Effector memory CD8-positive, alpha-beta T cell (primary cell): ENCODE measurements around the gene CERS2.

Experiments used
- ATAC-seq: fragments of 150-1000 bp; cut with Tn5 transposase; replicated peaks from 2 replicates; pipeline ENCODE4 v1.10.0; 2021; ENCODE audit warnings: mild to moderate bottlenecking, moderate library complexity
- DNase-seq, 3 experiments: peaks; one replicate each; pipeline ENCODE4 v3.0.0; 2021
- H3K27ac Mint-ChIP-seq, 2 donors: one replicate each; pipeline ENCODE4 v1.8.0; 2022; ENCODE audit warnings: mild to moderate bottlenecking in 2 of 2, mixed read lengths in 2 of 2, moderate library complexity in 2 of 2
- H3K27me3 Mint-ChIP-seq, 2 donors: one replicate each; pipeline ENCODE4 v1.8.0; 2022; ENCODE audit warnings: mixed read lengths in 2 of 2
- H3K36me3 Mint-ChIP-seq: one replicate; pipeline ENCODE4 v1.8.0; 2022; ENCODE audit warnings: mild to moderate bottlenecking, moderate library complexity, mixed read lengths; ENCODE audit not compliant: insufficient read depth
- H3K4me1 Mint-ChIP-seq, 2 donors: one replicate each; pipeline ENCODE4 v1.8.0; 2022; ENCODE audit warnings: low read depth in 2 of 2, mixed read lengths in 2 of 2
- H3K4me3 Mint-ChIP-seq, 2 donors: one replicate each; pipeline ENCODE4 v1.8.0; 2022; ENCODE audit warnings: mild to moderate bottlenecking in 2 of 2, mixed read lengths in 2 of 2, moderate library complexity in 2 of 2
- H3K9me3 Mint-ChIP-seq, 2 donors: one replicate each; pipeline ENCODE4 v1.8.0; 2022; ENCODE audit warnings: mixed read lengths in 2 of 2

Gene CERS2

GRCh38 chr1:150970808-150971582, 3.6 kb downstream of the CERS2 start:
- Mint-ChIP-seq H3K27ac (peak overlapping the region; percentile 81 to 95), H3K27me3 (no peaks in the 10 kb centered on the region), H3K4me1 (peaks cover 38 to 44% of the 10 kb centered on the region in 2 donors), H3K36me3 (peaks cover 27% of the 10 kb centered on the region), H3K9me3 (no peaks in the 10 kb centered on the region), H3K4me3 (peak overlapping the region; percentile 85 to 92)
- DNase-seq (no peak), ATAC-seq (no peak)

GRCh38 chr1:150969626-150970025, 5.0 kb downstream of the CERS2 start:
- DNase-seq (no peak), ATAC-seq (no peak)
- Mint-ChIP-seq H3K27ac (peak overlapping the region; percentile 81 to 95), H3K9me3 (no peaks in the 10 kb centered on the region), H3K4me1 (peaks cover 38 to 43% of the 10 kb centered on the region in 2 donors), H3K27me3 (no peaks in the 10 kb centered on the region), H3K36me3 (peaks cover 27% of the 10 kb centered on the region), H3K4me3 (no peak overlapping the region)

- H3K4me1 Mint-ChIP-seq, result peaks cover 35 to 40% of the 10 kb centered on the region in 2 donors
These were observed 6.1 kb downstream of the CERS2 start for GRCh38 chr1:150968491-150968890.

GRCh38 chr1:150967936-150968335, 6.7 kb downstream of the CERS2 start:
- Mint-ChIP-seq H3K27me3 (no peaks in the 10 kb centered on the region), H3K4me1 (peaks cover 30 to 35% of the 10 kb centered on the region in 2 donors), H3K4me3 (no peak overlapping the region), H3K27ac (peak overlapping the region in 1 of 2 donors; percentile 83), H3K36me3 (peaks cover 40% of the 10 kb centered on the region), H3K9me3 (no peaks in the 10 kb centered on the region)
- ATAC-seq (no peak), DNase-seq (no peak)

More at GRCh38 chr1:150968491-150968890, 6.1 kb downstream of the CERS2 start:
- no peak overlapping the region for H3K4me3 Mint-ChIP-seq
- ATAC-seq (no peak), DNase-seq (no peak)
- peaks cover 35% of the 10 kb centered on the region for H3K36me3 Mint-ChIP-seq
- no peaks in the 10 kb centered on the region for H3K27me3 Mint-ChIP-seq
- H3K27ac Mint-ChIP-seq, result peak overlapping the region in 1 of 2 donors; percentile 83
- no peaks in the 10 kb centered on the region for H3K9me3 Mint-ChIP-seq

DNA sequence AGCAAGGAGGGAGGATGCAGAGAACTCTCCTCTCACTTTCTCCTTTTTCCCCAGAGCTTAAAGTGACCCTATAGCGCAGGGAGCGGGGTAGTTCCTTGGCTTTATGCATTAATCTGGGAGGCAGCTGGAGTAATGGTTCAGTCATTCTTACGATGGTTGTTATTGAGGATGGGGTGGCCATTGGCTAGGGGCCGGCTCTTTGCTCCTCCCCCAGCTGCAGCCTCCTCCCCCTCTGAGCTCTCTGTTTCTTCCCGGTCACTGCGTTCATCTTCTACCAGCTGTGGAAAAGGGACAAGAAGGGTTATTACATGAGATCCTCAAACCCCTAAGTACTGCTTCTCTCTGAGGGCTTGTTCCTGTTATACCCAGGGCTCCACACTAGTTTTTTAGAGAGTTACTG, 8.6 kb downstream of the CERS2 start:
- DNase-seq (no peak), ATAC-seq (no peak)
- H3K9me3 Mint-ChIP-seq, result no peaks in the 10 kb centered on the region
- H3K27me3 Mint-ChIP-seq, result no peaks in the 10 kb centered on the region
- no peak overlapping the region for H3K4me3 Mint-ChIP-seq
- H3K27ac Mint-ChIP-seq, result no peak overlapping the region
- H3K36me3 Mint-ChIP-seq, result peaks cover 54% of the 10 kb centered on the region
- H3K4me1 Mint-ChIP-seq, result peaks cover 10 to 16% of the 10 kb centered on the region in 2 donors

DNA sequence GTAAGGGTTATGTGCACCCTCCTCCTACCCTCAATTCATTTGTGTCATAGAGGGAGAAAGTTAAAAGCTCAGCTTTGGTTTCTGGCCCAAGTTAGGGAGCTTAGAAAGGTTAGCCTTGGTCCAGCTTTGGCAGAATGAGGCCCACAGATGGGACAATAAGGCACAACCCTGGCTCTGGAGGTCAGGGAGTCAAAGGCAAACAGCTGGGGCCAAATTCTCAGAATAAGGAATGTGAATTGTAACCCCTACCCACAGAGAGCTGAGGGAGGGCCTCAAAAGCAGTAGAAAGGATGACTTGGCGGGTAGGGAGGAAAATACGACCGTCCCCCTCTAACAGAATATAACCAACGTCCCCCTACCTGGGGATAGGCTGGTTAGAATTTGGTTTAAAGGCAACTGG, 9.0 kb downstream of the CERS2 start:
- Mint-ChIP-seq H3K27me3 (no peaks in the 10 kb centered on the region), H3K27ac (no peak overlapping the region), H3K9me3 (no peaks in the 10 kb centered on the region), H3K4me1 (peaks cover 6 to 12% of the 10 kb centered on the region in 2 donors), H3K4me3 (no peak overlapping the region), H3K36me3 (peaks cover 57% of the 10 kb centered on the region)
- DNase-seq (no peak), ATAC-seq (no peak)

GRCh38 chr1:150964164-150964489, 10.5 kb downstream of the CERS2 start:
- H3K36me3 Mint-ChIP-seq, result peaks cover 72% of the 10 kb centered on the region
- peak overlapping the region; percentile 49 to 59 for H3K27ac Mint-ChIP-seq
- H3K27me3 Mint-ChIP-seq, result no peaks in the 10 kb centered on the region

GRCh38 chr1:150963321-150964163, 11.1 kb downstream of the CERS2 start:
- Mint-ChIP-seq H3K4me3 (no peak overlapping the region), H3K27me3 (no peaks in the 10 kb centered on the region), H3K27ac (peak overlapping the region; percentile 49 to 59), H3K4me1 (peaks cover 0 to 3% of the 10 kb centered on the region in 2 donors), H3K36me3 (peaks cover 75% of the 10 kb centered on the region), H3K9me3 (no peaks in the 10 kb centered on the region)
- DNase-seq (no peak), ATAC-seq (no peak)

More at GRCh38 chr1:150964164-150964489, 10.5 kb downstream of the CERS2 start:
- no peak for DNase-seq
- peaks cover 0 to 7% of the 10 kb centered on the region in 2 donors for H3K4me1 Mint-ChIP-seq
- H3K9me3 Mint-ChIP-seq, result no peaks in the 10 kb centered on the region
- H3K4me3 Mint-ChIP-seq, result no peak overlapping the region
- no peak for ATAC-seq

GRCh38 chr1:150961756-150962155, 12.9 kb downstream of the CERS2 start:
- no peak for DNase-seq
- H3K27me3 Mint-ChIP-seq, result no peaks in the 10 kb centered on the region
- H3K36me3 Mint-ChIP-seq, result peaks cover 68% of the 10 kb centered on the region
- H3K27ac Mint-ChIP-seq, result no peak overlapping the region
- no peaks in the 10 kb centered on the region for H3K4me1 Mint-ChIP-seq
- H3K4me3 Mint-ChIP-seq, result no peak overlapping the region
- ATAC-seq, result no peak
- no peaks in the 10 kb centered on the region for H3K9me3 Mint-ChIP-seq

DNA sequence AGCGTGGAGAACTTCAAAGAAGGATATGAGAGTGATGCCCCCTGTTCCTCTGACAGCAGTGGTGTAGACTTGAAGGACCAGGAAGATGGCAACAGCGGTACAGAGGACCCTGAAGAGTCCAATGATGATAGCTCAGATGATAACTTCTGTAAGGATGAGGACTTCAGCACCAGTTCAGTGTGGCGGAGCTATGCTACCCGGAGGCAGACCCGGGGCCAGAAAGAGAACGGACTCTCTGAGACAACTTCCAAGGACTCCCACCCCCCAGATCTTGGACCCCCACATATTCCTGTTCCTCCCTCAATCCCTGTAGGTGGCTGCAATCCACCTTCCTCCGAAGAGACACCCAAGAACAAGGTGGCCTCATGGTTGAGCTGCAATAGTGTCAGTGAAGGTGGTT, 14.0 kb downstream of the CERS2 start:
- DNase-seq (no peak), ATAC-seq (no peak)
- H3K27ac Mint-ChIP-seq, result no peak overlapping the region
- peaks cover 66% of the 10 kb centered on the region for H3K36me3 Mint-ChIP-seq
- no peaks in the 10 kb centered on the region for H3K9me3 Mint-ChIP-seq
- H3K4me1 Mint-ChIP-seq, result no peaks in the 10 kb centered on the region
- H3K27me3 Mint-ChIP-seq, result no peaks in the 10 kb centered on the region
- no peak overlapping the region for H3K4me3 Mint-ChIP-seq

DNA sequence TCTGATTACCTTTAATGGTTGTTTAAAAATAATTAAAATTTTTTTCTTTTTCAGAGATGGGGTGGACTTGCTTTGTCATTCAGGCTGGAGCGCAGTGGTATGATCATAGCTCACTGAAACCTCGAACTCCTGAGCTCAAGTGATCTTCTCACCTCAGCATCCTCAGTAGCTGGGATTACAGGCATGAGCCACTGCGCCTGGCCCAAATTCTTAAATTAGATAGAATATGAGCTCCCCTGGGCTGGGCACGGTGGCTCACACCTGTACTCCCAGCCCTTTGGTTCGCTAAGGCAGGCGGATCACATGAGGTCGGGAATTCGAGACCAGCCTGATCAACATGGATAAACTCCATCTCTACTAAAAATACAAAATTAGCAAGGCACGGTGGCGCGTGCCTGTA, 17.0 kb downstream of the CERS2 start:
- no peak for DNase-seq
- H3K4me3 Mint-ChIP-seq, result no peak overlapping the region
- H3K4me1 Mint-ChIP-seq, result no peaks in the 10 kb centered on the region
- H3K27ac Mint-ChIP-seq, result peak overlapping the region; percentile 56 to 57
- peaks cover 65% of the 10 kb centered on the region for H3K36me3 Mint-ChIP-seq
- no peak for ATAC-seq
- H3K27me3 Mint-ChIP-seq, result no peaks in the 10 kb centered on the region
- H3K9me3 Mint-ChIP-seq, result no peaks in the 10 kb centered on the region

DNA sequence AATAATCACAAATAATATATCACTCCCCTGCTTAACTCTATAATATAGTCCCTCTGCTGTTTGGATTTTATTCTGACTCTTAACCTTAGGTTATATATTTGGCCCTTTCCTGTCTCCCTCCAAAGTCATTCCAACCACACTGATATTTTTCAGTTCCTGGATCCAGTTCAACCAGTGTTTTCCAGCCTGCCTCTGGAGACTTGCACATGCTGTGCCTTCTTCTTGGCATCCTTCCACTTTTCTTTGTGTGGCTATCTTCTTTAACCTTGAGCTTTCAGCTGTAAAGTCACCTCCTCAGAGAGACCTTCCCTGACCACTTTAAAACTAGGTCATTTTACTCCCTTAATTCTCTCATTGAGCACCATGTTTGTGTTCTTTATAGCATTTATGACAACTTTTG, 19.4 kb downstream of the CERS2 start:
- no peaks in the 10 kb centered on the region for H3K9me3 Mint-ChIP-seq
- H3K27ac Mint-ChIP-seq, result peak overlapping the region in 1 of 2 donors; percentile 30
- H3K4me3 Mint-ChIP-seq, result no peak overlapping the region
- H3K4me1 Mint-ChIP-seq, result no peaks in the 10 kb centered on the region
- H3K27me3 Mint-ChIP-seq, result no peaks in the 10 kb centered on the region
- peaks cover 70% of the 10 kb centered on the region for H3K36me3 Mint-ChIP-seq
- ATAC-seq (no peak), DNase-seq (no peak)

GRCh38 chr1:150954708-150955107, 19.9 kb downstream of the CERS2 start:
- H3K27me3 Mint-ChIP-seq, result no peaks in the 10 kb centered on the region
- peaks cover 70% of the 10 kb centered on the region for H3K36me3 Mint-ChIP-seq
- no peaks in the 10 kb centered on the region for H3K4me1 Mint-ChIP-seq
- no peak overlapping the region for H3K4me3 Mint-ChIP-seq
- H3K27ac Mint-ChIP-seq, result peak overlapping the region in 1 of 2 donors; percentile 63
- DNase-seq (no peak), ATAC-seq (no peak)
- H3K9me3 Mint-ChIP-seq, result no peaks in the 10 kb centered on the region

- H3K27ac Mint-ChIP-seq, result peak overlapping the region in 1 of 2 donors; percentile 10
- H3K27me3 Mint-ChIP-seq, result no peaks in the 10 kb centered on the region
- DNase-seq (no peak), ATAC-seq (no peak)
- H3K9me3 Mint-ChIP-seq, result no peaks in the 10 kb centered on the region
- no peak overlapping the region for H3K4me3 Mint-ChIP-seq
- H3K36me3 Mint-ChIP-seq, result peaks cover 91% of the 10 kb centered on the region
- peaks cover 0 to under 1% of the 10 kb centered on the region in 2 donors for H3K4me1 Mint-ChIP-seq
These were observed 29.8 kb downstream of the CERS2 start for GRCh38 chr1:150944856-150945255.
